HT1080 (cell line): ENCODE measurements around the gene PGLYRP3. TPM values are rescaled to one million over a fixed set of nuclear protein-coding genes. Genes with fewer than 3 reads are reported as not detected.
"Not testable (repeated sequence)": the region's sequence is repeated elsewhere in the genome, so short reads cannot be mapped to it uniquely, and the experiment has no call there.

ENCODE experiments used
- DNase-seq: peaks from one replicate; pipeline ENCODE4 v3.0.0-alpha.2; 2015; ENCODE audit warnings: low read depth
- total RNA-seq: library from RNA; depleted of rRNA; stranded (reverse); fragments of >200 nt; shearing (Covaris generic); gene quantifications from 2 replicates; pipeline ENCODE4 v1.2.3, GENCODE V29; 2014

The PGLYRP3 gene
- total RNA-seq, 1 experiment from 2014 or later = not detected

GRCh38 chr1:153318145-153318544 is 5.4 kb upstream of the PGLYRP3 start:
- DNase-seq = not testable (repeated sequence)

GRCh38 chr1:153316013-153316412 is 3.3 kb upstream of the PGLYRP3 start:
- DNase-seq = not testable (repeated sequence)

GRCh38 chr1:153314388-153314787 is 1.6 kb upstream of the PGLYRP3 start:
- DNase-seq = not testable (repeated sequence)

GRCh38 chr1:153313288-153313687 is 536 bp upstream of the PGLYRP3 start:
- no peak for DNase-seq

- DNase-seq = no peak
These were observed 2.2 kb downstream of the PGLYRP3 start for GRCh38 chr1:153310526-153310925.

- no peak for DNase-seq
These were observed 3.3 kb downstream of the PGLYRP3 start for GRCh38 chr1:153309441-153309840.

- DNase-seq = no peak
These were observed 4.2 kb downstream of the PGLYRP3 start for GRCh38 chr1:153308540-153308939.

- DNase-seq = no peak
These were observed 5.5 kb downstream of the PGLYRP3 start for GRCh38 chr1:153307221-153307600.

- DNase-seq = no peak
These were observed 6.2 kb downstream of the PGLYRP3 start for GRCh38 chr1:153306303-153307220.

GRCh38 chr1:153305682-153306081 is 7.1 kb downstream of the PGLYRP3 start:
- no peak for DNase-seq

GRCh38 chr1:153302308-153302707 is 10.4 kb downstream of the PGLYRP3 start:
- DNase-seq = no peak

- DNase-seq = no peak
These were observed 18.9 kb downstream of the PGLYRP3 start for GRCh38 chr1:153293851-153294250.

GRCh38 chr1:153293480-153293775 is 19.3 kb downstream of the PGLYRP3 start:
- no peak for DNase-seq

GRCh38 chr1:153292740-153293479 is 19.8 kb downstream of the PGLYRP3 start:
- DNase-seq = no peak

GRCh38 chr1:153292185-153292584 is 20.6 kb downstream of the PGLYRP3 start:
- no peak for DNase-seq

- DNase-seq = no peak
These were observed 21.2 kb downstream of the PGLYRP3 start for GRCh38 chr1:153291514-153291913.

GRCh38 chr1:153288634-153289275 is 24.0 kb downstream of the PGLYRP3 start:
- DNase-seq = peak; percentile 42

GRCh38 chr1:153277852-153278251 is 34.9 kb downstream of the PGLYRP3 start:
- no peak for DNase-seq

GRCh38 chr1:153272186-153272585 is 40.6 kb downstream of the PGLYRP3 start:
- DNase-seq = no peak

- no peak for DNase-seq
These were observed 41.0 kb downstream of the PGLYRP3 start for GRCh38 chr1:153271711-153272110.

- no peak for DNase-seq
These were observed 47.3 kb downstream of the PGLYRP3 start for GRCh38 chr1:153265457-153265856.
